Measurements from ENCODE around the gene UGCG. TPM values are rescaled to one million over a fixed set of nuclear protein-coding genes. Genes with fewer than 3 reads are reported as not detected.

UGCG gene
- total RNA-seq, 3 donors from 2014 or later, result 22.4 to 57.1 (median 55.1) TPM

DNA sequence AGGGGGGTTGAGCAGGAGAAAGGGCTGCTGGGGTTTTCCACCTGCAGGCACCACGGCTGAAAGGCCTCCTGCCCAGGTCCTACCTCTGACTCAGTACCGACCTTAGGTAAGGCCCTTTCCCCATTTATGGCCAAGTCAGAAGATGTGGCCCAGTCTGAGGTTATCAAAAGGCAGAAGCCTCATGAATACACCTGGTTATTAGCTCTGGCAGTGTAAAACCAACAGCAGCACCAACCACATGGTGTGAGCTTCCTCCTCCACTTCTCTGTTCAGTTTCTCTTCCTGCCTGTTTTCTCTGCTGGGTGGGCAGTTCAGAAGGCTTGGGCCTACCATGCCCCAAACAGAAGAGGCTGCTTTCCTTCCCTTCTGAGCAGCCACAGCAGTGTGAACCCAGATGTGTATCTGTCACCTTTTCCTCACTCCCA is 86.9 kb downstream of the UGCG start:
- H3K9me3 ChIP-seq, result no peaks in the 10 kb centered on the region
- intact Hi-C loops (cut with DNase I; ENCODE audit: low total_unique reads), result no loop called here
- no peak overlapping the region for H3K27ac ChIP-seq

DNA sequence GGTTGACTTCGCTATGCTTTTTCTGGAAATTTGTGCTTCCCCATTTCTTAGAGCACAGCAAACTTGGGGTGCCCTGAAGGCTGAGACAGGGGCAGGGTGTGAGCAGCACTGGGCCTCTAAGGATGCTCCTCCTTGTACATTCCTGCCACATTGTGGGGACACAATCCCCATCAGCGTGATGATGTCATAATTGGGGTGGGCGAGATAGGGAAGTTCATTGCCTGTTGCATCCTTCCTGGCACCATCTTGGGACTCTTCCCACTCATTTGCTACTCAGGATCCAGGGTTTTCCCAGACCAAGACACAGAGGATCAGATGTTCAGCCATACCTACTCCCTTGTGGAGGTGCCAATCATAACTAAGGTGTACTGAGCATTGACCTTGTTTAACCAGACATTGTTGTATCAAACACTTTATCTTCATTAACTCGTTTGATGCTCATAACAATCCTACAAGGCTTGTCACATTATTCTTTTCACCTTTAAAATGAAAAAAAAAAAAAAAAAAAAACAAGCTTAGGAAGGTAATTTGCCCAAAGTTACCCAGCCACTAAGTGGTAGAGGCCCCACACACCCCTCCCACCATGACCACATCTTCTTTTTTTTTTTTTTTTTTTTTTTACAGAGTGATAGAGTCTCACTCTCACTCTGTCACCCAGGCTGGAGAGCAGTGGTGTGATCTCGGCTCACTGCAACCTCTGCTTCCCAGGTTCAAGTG is 87.6 kb downstream of the UGCG start:
- TF ChIP-seq POLR2AphosphoS5 (IDR thresholded peaks at IDR 0.05) (no peak), POLR2A (IDR thresholded peaks at IDR 0.05) (no peak)
- TF ChIP-seq, protein P1, sequence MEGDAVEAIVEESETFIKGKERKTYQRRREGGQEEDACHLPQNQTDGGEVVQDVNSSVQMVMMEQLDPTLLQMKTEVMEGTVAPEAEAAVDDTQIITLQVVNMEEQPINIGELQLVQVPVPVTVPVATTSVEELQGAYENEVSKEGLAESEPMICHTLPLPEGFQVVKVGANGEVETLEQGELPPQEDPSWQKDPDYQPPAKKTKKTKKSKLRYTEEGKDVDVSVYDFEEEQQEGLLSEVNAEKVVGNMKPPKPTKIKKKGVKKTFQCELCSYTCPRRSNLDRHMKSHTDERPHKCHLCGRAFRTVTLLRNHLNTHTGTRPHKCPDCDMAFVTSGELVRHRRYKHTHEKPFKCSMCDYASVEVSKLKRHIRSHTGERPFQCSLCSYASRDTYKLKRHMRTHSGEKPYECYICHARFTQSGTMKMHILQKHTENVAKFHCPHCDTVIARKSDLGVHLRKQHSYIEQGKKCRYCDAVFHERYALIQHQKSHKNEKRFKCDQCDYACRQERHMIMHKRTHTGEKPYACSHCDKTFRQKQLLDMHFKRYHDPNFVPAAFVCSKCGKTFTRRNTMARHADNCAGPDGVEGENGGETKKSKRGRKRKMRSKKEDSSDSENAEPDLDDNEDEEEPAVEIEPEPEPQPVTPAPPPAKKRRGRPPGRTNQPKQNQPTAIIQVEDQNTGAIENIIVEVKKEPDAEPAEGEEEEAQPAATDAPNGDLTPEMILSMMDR (IDR thresholded peaks at IDR 0.05), result no peak
- no peak for DNase-seq (ENCODE audit: low spot score in 2 of 2)
- intact Hi-C loops (cut with DNase I; ENCODE audit: low total_unique reads), result no loop called here
- Histone ChIP-seq H3K4me1 (peaks cover 0 to 3% of the 10 kb centered on the region in 2 donors), H3K4me3 (no peak overlapping the region), H3K27me3 (no peaks in the 10 kb centered on the region), H3K27ac (no peak overlapping the region), H3K36me3 (no peaks in the 10 kb centered on the region), H3K9me3 (no peaks in the 10 kb centered on the region)

More for the DNA sequence above, 86.9 kb downstream of the UGCG start:
- Histone ChIP-seq H3K4me3 (no peak overlapping the region), H3K4me1 (peaks cover 0 to 3% of the 10 kb centered on the region in 2 donors), H3K27me3 (no peaks in the 10 kb centered on the region), H3K36me3 (no peaks in the 10 kb centered on the region)
- TF ChIP-seq, protein P1 (IDR thresholded peaks at IDR 0.05), result no peak
- no peak for TF ChIP-seq POLR2A (IDR thresholded peaks at IDR 0.05)
- TF ChIP-seq POLR2AphosphoS5 (IDR thresholded peaks at IDR 0.05), result no peak
- DNase-seq (ENCODE audit: low spot score in 2 of 2), result no peak

Other genes starting within 250 kb of the UGCG start
- gene GNG10, start 235.2 kb upstream of the UGCG start, total RNA-seq, result 10 to 100 TPM; 53.4 to 95.7 (median 91.4) TPM
- gene SHOC1, start 101.9 kb upstream of the UGCG start, total RNA-seq, result under 1 TPM in 1 of 3 donors, not detected in 2; 0.33 TPM

All from breast epithelium (tissue), 4 donors.